H9 (cell line): Measurements from ENCODE around the gene SKIC8. TPM values are rescaled to one million over a fixed set of nuclear protein-coding genes. Genes with fewer than 3 reads are reported as not detected.

Experiments used
- DNase-seq: peaks from one replicate; pipeline ENCODE4 v3.0.0-alpha.2; 2017
- H2AFZ ChIP-seq: one replicate; pipeline ENCODE4 v1.6.1; 2013; ENCODE audit warnings: mild to moderate bottlenecking, low read length, control low read depth, moderate library complexity
- H2AK5ac ChIP-seq: 2 replicates; pipeline ENCODE4 v1.6.1; 2013; ENCODE audit warnings: low read length, control low read depth, mixed read lengths; ENCODE audit not compliant: insufficient read length
- H2BK120ac ChIP-seq: one replicate; pipeline ENCODE4 v1.6.1; 2013; ENCODE audit warnings: low read depth, mild to moderate bottlenecking, low read length, control low read depth, inconsistent platforms; ENCODE audit not compliant: poor library complexity, severe bottlenecking
- H2BK12ac ChIP-seq: 2 replicates; pipeline ENCODE4 v1.6.1; 2013; ENCODE audit warnings: low read length, control low read depth, mixed read lengths, low read depth; ENCODE audit not compliant: insufficient read length
- H2BK15ac ChIP-seq: 2 replicates; pipeline ENCODE4 v1.6.1; 2013; ENCODE audit warnings: low read depth, low read length, control low read depth
- H2BK20ac ChIP-seq: one replicate; pipeline ENCODE4 v1.6.1; 2013; ENCODE audit warnings: low read depth, mild to moderate bottlenecking, low read length, control low read depth, inconsistent platforms; ENCODE audit not compliant: poor library complexity, severe bottlenecking
- H2BK5ac ChIP-seq: 2 replicates; pipeline ENCODE4 v1.6.1; 2013; ENCODE audit warnings: low read length, control low read depth, mixed read lengths; ENCODE audit not compliant: insufficient read length
- H3K14ac ChIP-seq: 2 replicates; pipeline ENCODE4 v1.6.1; 2013; ENCODE audit warnings: low read length, control low read depth; ENCODE audit not compliant: insufficient read depth
- H3K18ac ChIP-seq: 2 replicates; pipeline ENCODE4 v1.6.1; 2013; ENCODE audit warnings: low read depth, mild to moderate bottlenecking, mixed read lengths, low read length, control low read depth; ENCODE audit not compliant: insufficient read length
- H3K23ac ChIP-seq: 2 replicates; pipeline ENCODE4 v1.6.1; 2013; ENCODE audit warnings: low read length, control low read depth, mixed read lengths, low read depth; ENCODE audit not compliant: insufficient read length
- H3K23me2 ChIP-seq: 2 replicates; pipeline ENCODE4 v1.6.1; 2013; ENCODE audit warnings: low read depth, mild to moderate bottlenecking, mixed read lengths, low read length, control low read depth; ENCODE audit not compliant: insufficient read length, poor library complexity, severe bottlenecking
- H3K27ac ChIP-seq: 2 replicates; pipeline ENCODE4 v1.5.1; 2013; ENCODE audit warnings: low read length, control low read depth, mixed read lengths, low read depth; ENCODE audit not compliant: insufficient read length
- H3K27me3 ChIP-seq: 2 replicates; pipeline ENCODE4 v1.6.1; 2013; ENCODE audit warnings: low read length, control low read depth, inconsistent platforms; ENCODE audit not compliant: insufficient read depth
- H3K4ac ChIP-seq: 2 replicates; pipeline ENCODE4 v1.6.1; 2013; ENCODE audit warnings: low read depth, mild to moderate bottlenecking, control low read depth, inconsistent platforms, low read length, moderate library complexity
- H3K4me1 ChIP-seq: 2 replicates; pipeline ENCODE4 v1.6.1; 2013; ENCODE audit warnings: low read length, control low read depth, inconsistent platforms; ENCODE audit not compliant: insufficient read depth
- H3K4me2 ChIP-seq: 2 replicates; pipeline ENCODE4 v1.6.1; 2013; ENCODE audit warnings: low read length, control low read depth, mixed read lengths; ENCODE audit not compliant: insufficient read length, insufficient read depth
- H3K56ac ChIP-seq: 2 replicates; pipeline ENCODE4 v1.6.1; 2013; ENCODE audit warnings: low read depth, mild to moderate bottlenecking, mixed read lengths, low read length, control low read depth; ENCODE audit not compliant: insufficient read length
- H3K79me1 ChIP-seq: 2 replicates; pipeline ENCODE4 v1.6.1; 2013; ENCODE audit warnings: low read depth, mild to moderate bottlenecking, moderate library complexity, low read length, control low read depth, inconsistent platforms; ENCODE audit not compliant: insufficient read depth, poor library complexity, severe bottlenecking
- H3K79me2 ChIP-seq: 2 replicates; pipeline ENCODE4 v1.6.1; 2013; ENCODE audit warnings: low read length, control low read depth, inconsistent platforms; ENCODE audit not compliant: insufficient read depth
- H3K9ac ChIP-seq: 2 replicates; pipeline ENCODE4 v1.6.1; 2013; ENCODE audit warnings: low read length, control low read depth, mixed read lengths; ENCODE audit not compliant: insufficient read length; ENCODE audit errors: extremely low read depth
- H3K9me3 ChIP-seq: one replicate; pipeline ENCODE4 v1.6.1; 2013; ENCODE audit warnings: low read depth, low read length, inconsistent platforms; ENCODE audit not compliant: control insufficient read depth
- H3T11ph ChIP-seq: one replicate; pipeline ENCODE4 v1.6.1; 2013; ENCODE audit warnings: mild to moderate bottlenecking, low read length, control low read depth, inconsistent platforms
- H4K20me1 ChIP-seq: one replicate; pipeline ENCODE4 v1.6.1; 2013; ENCODE audit not compliant: control insufficient read depth, insufficient read length, insufficient read depth
- H4K5ac ChIP-seq: 2 replicates; pipeline ENCODE4 v1.6.1; 2013; ENCODE audit warnings: low read depth, mild to moderate bottlenecking, mixed read lengths, low read length, control low read depth; ENCODE audit not compliant: insufficient read length
- H4K8ac ChIP-seq: replicated peaks from 2 replicates; pipeline ENCODE4 v1.6.1; 2013; ENCODE audit warnings: low read length, control low read depth, mixed read lengths, low read depth; ENCODE audit not compliant: insufficient read length
- H4K91ac ChIP-seq: 2 replicates; pipeline ENCODE4 v1.6.1; 2013; ENCODE audit warnings: low read depth, mild to moderate bottlenecking, moderate library complexity, mixed read lengths, low read length, control low read depth; ENCODE audit not compliant: insufficient read length
- H3K27ac Mint-ChIP-seq, 3 experiments: 2 replicates in 2 of 3; 3 replicates in 1 of 3; pipeline ENCODE4 v1.8.0; 2020 to 2021; ENCODE audit warnings: mixed read lengths in 3 of 3, mild to moderate bottlenecking in 1 of 3, moderate library complexity in 1 of 3
- H3K27me3 Mint-ChIP-seq: 2 replicates; pipeline ENCODE4 v1.8.0; 2021; ENCODE audit warnings: low read depth, mild to moderate bottlenecking, moderate library complexity, mixed read lengths
- H3K36me3 Mint-ChIP-seq, 3 experiments: 2 replicates in 2 of 3; 3 replicates in 1 of 3; pipeline ENCODE4 v1.8.0; 2020 to 2021; ENCODE audit warnings: low read depth in 3 of 3, mixed read lengths in 3 of 3; ENCODE audit not compliant: insufficient read depth in 1 of 3
- H3K4me1 Mint-ChIP-seq, 2 experiments: 2 replicates each; pipeline ENCODE4 v1.8.0; 2020; ENCODE audit warnings: mixed read lengths in 2 of 2
- H3K4me3 Mint-ChIP-seq, 2 experiments: 2 replicates in 1 of 2; 3 replicates in 1 of 2; pipeline ENCODE4 v1.8.0; 2020 to 2021; ENCODE audit warnings: mild to moderate bottlenecking in 2 of 2, mixed read lengths in 2 of 2, moderate library complexity in 1 of 2
- H3K9me3 Mint-ChIP-seq, 2 experiments: 2 replicates in 1 of 2; 3 replicates in 1 of 2; pipeline ENCODE4 v1.8.0; 2020; ENCODE audit warnings: mild to moderate bottlenecking in 2 of 2, mixed read lengths in 2 of 2, moderate library complexity in 1 of 2
- total RNA-seq: library from RNA; stranded (reverse); gene quantifications from 2 replicates; pipeline ENCODE4 v1.2.1, GENCODE V29; 2021
- TF ChIP-seq, protein P1 (sequence below): fragments of 200-600 bp; sonication (generic); conservative IDR thresholded peaks from 3 replicates; pipeline ENCODE4 v1.8.0; 2021; ENCODE audit warnings: antibody characterized with exemption, mild to moderate bottlenecking

SKIC8 gene
- total RNA-seq, 1 experiment from 2014 or later, result 45.6 TPM

DNA sequence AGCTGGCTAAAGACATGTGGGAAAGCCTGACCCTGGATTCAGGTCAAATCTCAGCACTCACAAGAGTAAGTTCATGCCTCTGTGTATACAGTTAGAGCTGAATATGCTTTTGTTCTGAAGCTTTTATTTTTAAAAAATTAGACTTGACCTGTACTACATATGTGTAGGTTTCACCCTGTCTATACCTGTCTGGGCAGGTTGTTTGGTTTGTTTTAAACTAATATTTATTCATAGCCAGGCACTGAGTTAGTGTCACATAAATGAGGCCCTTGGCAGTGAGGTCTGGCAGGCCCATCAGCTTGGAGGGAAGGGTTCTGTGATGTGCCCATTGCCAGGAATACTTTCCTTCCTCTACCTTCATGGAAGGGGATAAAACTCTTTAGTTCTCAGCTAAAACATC is 33.2 kb downstream of the SKIC8 start:
- no peak overlapping the region for H2AFZ ChIP-seq
- H3K4me1 ChIP-seq, result no peaks in the 10 kb centered on the region
- H3K79me2 ChIP-seq, result no peaks in the 10 kb centered on the region
- H3K4ac ChIP-seq, result no peak overlapping the region
- no peak overlapping the region for H3K14ac ChIP-seq
- no peak overlapping the region for H3K27ac ChIP-seq
- H2BK15ac ChIP-seq, result no peak overlapping the region
- TF ChIP-seq, protein P1, sequence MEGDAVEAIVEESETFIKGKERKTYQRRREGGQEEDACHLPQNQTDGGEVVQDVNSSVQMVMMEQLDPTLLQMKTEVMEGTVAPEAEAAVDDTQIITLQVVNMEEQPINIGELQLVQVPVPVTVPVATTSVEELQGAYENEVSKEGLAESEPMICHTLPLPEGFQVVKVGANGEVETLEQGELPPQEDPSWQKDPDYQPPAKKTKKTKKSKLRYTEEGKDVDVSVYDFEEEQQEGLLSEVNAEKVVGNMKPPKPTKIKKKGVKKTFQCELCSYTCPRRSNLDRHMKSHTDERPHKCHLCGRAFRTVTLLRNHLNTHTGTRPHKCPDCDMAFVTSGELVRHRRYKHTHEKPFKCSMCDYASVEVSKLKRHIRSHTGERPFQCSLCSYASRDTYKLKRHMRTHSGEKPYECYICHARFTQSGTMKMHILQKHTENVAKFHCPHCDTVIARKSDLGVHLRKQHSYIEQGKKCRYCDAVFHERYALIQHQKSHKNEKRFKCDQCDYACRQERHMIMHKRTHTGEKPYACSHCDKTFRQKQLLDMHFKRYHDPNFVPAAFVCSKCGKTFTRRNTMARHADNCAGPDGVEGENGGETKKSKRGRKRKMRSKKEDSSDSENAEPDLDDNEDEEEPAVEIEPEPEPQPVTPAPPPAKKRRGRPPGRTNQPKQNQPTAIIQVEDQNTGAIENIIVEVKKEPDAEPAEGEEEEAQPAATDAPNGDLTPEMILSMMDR, result no peak
- H3K56ac ChIP-seq, result no peak overlapping the region
- no peak overlapping the region for H3K23ac ChIP-seq
- H3K27me3 Mint-ChIP-seq, result no peaks in the 10 kb centered on the region; the same call in 1 of the 2 replicates
- H2BK20ac ChIP-seq, result no peak overlapping the region
- no peaks in the 10 kb centered on the region for H3K36me3 Mint-ChIP-seq
- no peak overlapping the region for H4K8ac ChIP-seq
- peaks cover 4% of the 10 kb centered on the region for H3K23me2 ChIP-seq
- no peaks in the 10 kb centered on the region for H3K27me3 ChIP-seq
- H3K4me1 Mint-ChIP-seq, result 0 out of 4 replicates have a peak, but pooled peaks cover 0 to 2% of the 10 kb centered on the region in 2 experiments
- H3K9me3 ChIP-seq, result no peaks in the 10 kb centered on the region
- no peaks in the 10 kb centered on the region for H3K79me1 ChIP-seq
- H4K91ac ChIP-seq, result no peak overlapping the region
- H2BK120ac ChIP-seq, result no peak overlapping the region
- H3K18ac ChIP-seq, result no peak overlapping the region
- H2BK12ac ChIP-seq, result no peak overlapping the region
- DNase-seq, result no peak
- H3T11ph ChIP-seq, result no peak overlapping the region
- no peak overlapping the region for H3K4me2 ChIP-seq
- no peak overlapping the region for H2BK5ac ChIP-seq
- no peak overlapping the region for H3K4me3 Mint-ChIP-seq
- H2AK5ac ChIP-seq, result no peak overlapping the region
- no peak overlapping the region for H3K9ac ChIP-seq
- H4K5ac ChIP-seq, result no peak overlapping the region
- H3K27ac Mint-ChIP-seq, result no peak overlapping the region
- H4K20me1 ChIP-seq, result no peaks in the 10 kb centered on the region
- H3K9me3 Mint-ChIP-seq, result no peaks in the 10 kb centered on the region
